ENCODE data around the gene ZNF763.

The ZNF763 gene

GRCh38 chr19:11973019-11973810 lies 8.4 kb downstream of the ZNF763 start:
- TF ChIP-seq CTCF (IDR thresholded peaks at IDR 0.05; ENCODE audit: control insufficient read depth, insufficient read depth, low read depth, low read length, missing control alignments), result no peak
- H3K4me3 ChIP-seq (ENCODE audit: control insufficient read depth, low read depth, low read length), result no peak overlapping the region
- DNase-seq (ENCODE audit: low read depth), result no peak

GRCh38 chr19:11978492-11979100 lies 13.8 kb downstream of the ZNF763 start:
- H3K4me3 ChIP-seq (ENCODE audit: control insufficient read depth, low read depth, low read length), result no peak overlapping the region
- TF ChIP-seq CTCF (IDR thresholded peaks at IDR 0.05; ENCODE audit: control insufficient read depth, insufficient read depth, low read depth, low read length, missing control alignments), result no peak
- no peak for DNase-seq (ENCODE audit: low read depth)

- H3K4me3 ChIP-seq (ENCODE audit: control insufficient read depth, low read depth, low read length), result no peak overlapping the region
- no peak for DNase-seq (ENCODE audit: low read depth)
- no peak for TF ChIP-seq CTCF (IDR thresholded peaks at IDR 0.05; ENCODE audit: control insufficient read depth, insufficient read depth, low read depth, low read length, missing control alignments)
Measured at GRCh38 chr19:11979527-11979926, 14.7 kb downstream of the ZNF763 start.

DNA sequence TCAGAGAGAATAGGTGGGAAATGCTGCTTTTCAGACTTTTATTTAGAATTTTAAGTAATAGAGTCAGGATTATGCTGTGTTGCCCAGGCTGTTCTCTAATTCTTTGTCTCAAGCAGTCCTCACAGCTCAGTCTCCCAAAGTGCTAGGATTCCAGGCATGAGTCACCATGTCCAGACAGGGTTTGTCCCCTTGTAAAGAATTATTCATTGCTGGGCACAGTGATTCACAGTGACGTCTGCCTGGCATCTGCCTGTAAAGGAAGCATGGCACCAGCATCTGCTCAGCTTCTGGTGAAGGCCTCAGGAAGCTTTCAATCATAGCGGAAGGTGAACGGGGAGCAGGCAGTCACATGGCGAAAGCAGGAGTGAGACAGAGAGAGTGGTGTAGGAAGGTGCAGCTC lies 17.7 kb downstream of the ZNF763 start:
- no peak overlapping the region for H3K4me3 ChIP-seq (ENCODE audit: control insufficient read depth, low read depth, low read length)
- DNase-seq (ENCODE audit: low read depth), result no peak
- TF ChIP-seq CTCF (IDR thresholded peaks at IDR 0.05; ENCODE audit: control insufficient read depth, insufficient read depth, low read depth, low read length, missing control alignments), result no peak

DNA sequence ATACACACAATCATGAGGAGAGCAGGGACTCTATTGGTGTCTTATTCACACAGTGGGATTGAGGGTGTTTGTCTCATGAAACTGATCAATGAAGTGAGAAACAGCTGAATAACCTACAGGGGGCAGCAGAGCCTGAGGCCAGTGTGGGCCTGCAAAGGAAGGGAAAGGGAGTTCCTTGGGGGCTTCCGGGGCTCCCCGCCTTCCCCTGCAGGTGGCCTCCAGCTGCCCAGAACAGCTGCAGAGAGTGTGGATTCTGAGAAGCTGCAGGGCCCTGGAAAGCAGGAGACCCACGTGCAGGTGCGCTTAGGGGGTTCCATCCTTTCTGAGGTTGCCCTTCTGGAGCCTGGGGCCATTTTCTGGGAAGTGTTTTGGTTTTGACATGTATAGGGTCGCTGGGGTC lies 20.1 kb downstream of the ZNF763 start:
- no peak for DNase-seq (ENCODE audit: low read depth)
- TF ChIP-seq CTCF (IDR thresholded peaks at IDR 0.05; ENCODE audit: control insufficient read depth, insufficient read depth, low read depth, low read length, missing control alignments), result peak; percentile 32
- H3K4me3 ChIP-seq (ENCODE audit: control insufficient read depth, low read depth, low read length), result no peak overlapping the region

GRCh38 chr19:11986754-11987153 lies 21.9 kb downstream of the ZNF763 start:
- DNase-seq (ENCODE audit: low read depth), result no peak
- no peak overlapping the region for H3K4me3 ChIP-seq (ENCODE audit: control insufficient read depth, low read depth, low read length)
- TF ChIP-seq CTCF (IDR thresholded peaks at IDR 0.05; ENCODE audit: control insufficient read depth, insufficient read depth, low read depth, low read length, missing control alignments), result no peak

All from AG09309 (cell line).